ENCODE results near the gene RSBN1L.

DNA sequence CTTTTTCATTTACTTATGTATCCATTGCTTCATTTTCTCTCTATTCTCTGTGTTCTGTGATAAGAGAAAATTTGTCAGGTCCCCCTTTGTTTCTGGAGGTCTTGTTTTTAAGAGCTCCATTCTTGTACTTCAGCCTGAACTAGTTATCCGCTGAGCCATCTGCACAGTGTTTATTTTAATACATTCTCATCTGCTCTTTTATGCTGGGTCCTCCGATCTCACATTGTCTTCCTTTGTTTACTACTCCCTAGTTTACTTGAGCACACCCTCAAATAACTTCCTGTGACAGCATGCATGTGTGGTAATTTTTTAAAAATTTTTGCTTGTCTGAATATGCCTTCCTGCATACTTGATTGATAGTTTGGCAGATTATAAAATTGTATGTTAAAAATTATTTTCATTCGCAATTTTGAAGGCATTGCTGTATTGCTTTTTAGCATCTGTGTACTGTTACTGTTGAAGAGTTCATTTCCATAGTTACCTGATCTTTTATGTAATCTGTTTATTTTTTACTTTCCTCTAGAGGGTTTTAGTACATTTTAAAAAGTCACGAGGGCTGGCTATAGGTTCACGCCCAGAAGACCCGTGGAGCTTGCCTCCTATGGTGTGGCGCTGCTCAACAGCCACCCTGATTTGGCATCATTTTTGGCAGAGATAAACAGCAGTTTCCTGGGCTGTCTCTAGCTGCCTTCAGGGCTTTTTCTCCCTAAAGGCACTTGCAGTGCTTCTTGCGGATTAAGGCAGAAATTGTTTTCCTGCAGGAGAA is 31.9 kb downstream of the RSBN1L start:
- no peak for TF ChIP-seq POLR2A (IDR thresholded peaks at IDR 0.05; ENCODE audit: low read depth, low read length)
- no peak for TF ChIP-seq POLR2AphosphoS5 (IDR thresholded peaks at IDR 0.05; ENCODE audit: low read depth, low read length)

Measured in GM12892 (cell line).